SKM-1 treated with dmso at 0.1 percent for 144 hours (cell line): ENCODE data around the gene NRM.
"Not testable (repeated sequence)": the region's sequence is repeated elsewhere in the genome, so short reads cannot be mapped to it uniquely, and the experiment has no call there.

Experiments
- DNase-seq: peaks from one replicate; lab custom pipeline; 2025; ENCODE audit not compliant: unreplicated experiment; lab: John Stamatoyannopoulos, UW

Gene NRM

DNA sequence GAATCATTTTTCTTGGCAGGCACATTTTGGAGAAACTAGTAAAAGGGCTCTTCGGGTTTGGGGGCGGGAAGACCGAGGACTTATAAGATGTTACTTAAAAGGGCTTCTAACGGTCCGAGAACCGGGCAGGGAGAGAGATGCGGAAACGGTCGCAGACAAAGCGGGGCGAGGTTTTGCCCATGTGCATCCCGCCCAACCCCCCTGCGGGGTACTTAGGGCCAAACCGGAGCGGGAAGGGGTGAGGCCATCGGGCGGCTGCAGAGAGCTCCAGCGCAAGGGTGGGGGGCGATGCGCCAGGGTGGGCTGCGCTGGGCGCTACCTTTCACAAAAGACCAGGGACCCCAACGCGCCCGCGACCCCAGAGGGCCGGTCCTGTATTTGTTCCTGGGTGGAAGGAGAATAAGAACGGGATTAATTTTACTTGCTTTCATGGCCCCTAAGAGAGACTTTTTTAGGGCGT, 30.0 kb upstream of the NRM start:
- DNase-seq = peak; percentile 23

DNA sequence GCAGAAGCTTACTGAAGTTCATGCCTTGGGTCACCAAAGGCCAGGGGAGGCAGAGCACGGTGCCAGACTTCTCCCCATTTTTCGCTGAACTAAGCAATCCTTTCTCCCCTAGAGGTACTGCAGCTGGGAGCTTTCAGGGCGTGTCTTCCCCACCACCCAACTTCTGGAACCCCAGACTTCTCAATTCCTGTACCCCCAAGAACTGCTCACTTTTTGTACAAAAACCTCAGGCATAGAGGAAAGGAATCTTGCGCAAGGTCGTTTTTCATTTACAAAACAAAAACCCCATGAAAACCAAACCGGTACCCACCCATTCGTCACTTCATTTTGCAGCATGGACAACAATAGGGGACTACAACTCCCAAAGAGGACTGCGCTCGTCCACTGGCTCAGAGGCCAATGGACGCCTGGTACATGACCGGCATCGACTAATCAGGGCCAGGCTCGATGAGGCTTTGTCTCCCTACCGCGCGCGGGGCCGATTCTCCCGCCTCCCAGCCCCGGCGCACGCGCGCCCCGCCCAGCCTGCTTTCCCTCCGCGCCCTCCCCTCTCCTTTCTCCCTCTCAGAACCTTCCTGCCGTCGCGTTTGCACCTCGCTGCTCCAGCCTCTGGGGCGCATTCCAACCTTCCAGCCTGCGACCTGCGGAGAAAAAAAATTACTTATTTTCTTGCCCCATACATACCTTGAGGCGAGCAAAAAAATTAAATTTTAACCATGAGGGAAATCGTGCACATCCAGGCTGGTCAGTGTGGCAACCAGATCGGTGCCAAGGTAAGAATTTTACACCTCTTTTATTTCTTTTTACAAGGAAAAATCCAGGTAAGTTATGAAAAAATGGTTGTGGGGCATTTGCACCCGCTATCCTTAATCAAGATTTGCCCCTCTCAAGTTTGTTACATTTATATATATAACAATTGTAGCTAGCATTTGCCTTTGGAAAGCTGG, 29.3 kb upstream of the NRM start, which contains the start of gene TUBB:
TSS of gene TUBB (plus strand) at position 562 of the 947 bp plus-strand sequence. CDS start at position 717, 155 bp downstream.
- peak; percentile 98 for DNase-seq

DNA sequence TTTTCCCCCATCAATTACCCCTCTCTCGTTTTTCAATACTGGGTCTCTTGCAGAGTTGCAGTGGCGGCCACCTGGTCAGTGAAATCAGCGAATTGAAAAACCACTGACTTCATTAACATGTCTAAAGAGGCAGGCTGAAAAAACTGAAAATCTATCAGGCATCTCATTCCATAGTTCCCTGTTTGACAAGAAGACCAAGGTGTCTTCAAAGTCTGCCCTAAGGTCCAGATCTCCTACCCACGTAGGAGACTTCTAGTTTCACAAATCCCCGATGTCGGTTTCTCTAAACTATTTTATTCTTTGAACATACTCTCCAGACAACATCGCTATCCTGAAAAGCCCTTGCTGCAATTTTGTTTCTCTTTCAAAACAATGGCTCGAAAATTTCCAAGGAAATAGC, 28.6 kb upstream of the NRM start:
- DNase-seq = no peak

DNA sequence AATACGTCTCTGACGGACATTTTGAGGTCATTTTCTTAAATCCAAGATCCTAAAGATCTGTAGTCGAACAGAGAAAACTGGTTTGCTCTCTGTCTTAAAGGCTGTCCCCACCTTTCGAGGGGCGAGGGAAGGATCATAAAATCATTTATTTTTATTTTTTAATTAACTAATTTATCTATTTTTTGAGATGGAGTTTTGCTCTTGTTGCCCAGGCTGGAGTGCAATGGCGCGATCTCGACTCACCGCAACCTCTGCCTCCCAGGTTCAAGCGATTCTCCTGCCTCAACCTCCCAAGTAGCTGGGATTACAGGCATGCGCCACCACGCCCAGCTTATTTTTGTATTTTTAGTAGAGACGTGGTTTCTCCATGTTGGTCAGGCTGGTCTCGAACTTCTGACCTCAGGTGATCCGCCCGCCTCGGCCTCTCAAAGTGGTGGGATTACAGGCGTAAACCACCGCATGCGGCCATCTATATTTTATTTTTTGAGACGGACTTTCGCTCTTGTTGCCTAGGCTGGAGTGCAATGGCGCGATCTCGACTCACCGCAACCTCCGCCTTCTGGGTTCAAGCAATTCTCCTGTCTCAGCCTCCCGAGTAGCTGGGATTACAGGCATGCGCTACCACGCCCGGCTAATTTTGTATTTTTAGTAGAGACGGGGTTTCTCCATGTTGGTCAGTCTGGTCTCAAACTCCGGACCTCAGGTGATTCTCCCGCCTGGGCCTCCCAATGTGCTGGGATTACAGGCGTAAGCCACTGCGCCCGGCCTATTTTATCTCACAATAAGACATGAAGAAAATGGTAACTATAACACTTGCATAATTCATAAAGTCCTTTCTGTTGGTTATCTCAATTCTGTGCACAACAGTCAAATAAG, 27.3 kb upstream of the NRM start:
- DNase-seq = not testable (repeated sequence)

DNA sequence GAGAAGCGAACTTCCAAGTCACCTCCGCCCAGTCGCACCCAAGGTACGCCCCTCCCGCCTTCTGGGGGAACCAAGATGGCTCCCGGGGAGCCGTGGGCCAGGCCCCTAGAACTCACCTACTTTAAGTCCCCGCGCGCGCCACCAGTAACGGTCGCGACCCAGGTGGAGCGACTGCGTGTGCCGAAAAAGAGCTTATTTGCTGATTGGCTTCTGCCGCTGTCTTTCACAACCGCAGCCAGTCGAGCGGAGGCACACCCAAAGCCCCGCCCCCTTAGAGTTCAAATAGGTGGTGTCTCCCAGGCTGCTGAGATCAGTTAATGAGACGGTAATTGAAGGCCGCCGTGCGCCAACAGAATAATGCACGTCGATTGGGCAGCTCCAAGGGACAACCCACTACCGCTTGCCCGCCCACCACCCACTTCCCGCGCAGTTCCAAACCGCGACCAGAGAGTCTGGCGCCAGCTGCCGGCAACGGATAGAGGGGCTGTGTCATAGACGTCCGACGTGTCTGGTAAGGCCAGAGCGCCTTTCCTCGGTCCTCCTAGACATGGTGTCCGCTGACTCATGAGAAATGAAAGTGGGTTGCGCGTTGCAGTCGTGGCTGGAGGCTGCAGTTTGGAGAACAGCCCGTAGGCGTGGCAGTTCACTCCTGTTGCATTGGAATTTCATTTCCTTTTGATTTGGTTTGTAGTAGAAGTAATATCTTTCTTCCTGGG, 26.5 kb upstream of the NRM start, which contains the start of gene MDC1:
TSS of gene MDC1 (minus strand) at position 153 of the 716 bp plus-strand sequence. CDS start 2,106 bp downstream, outside the sequence.
- peak; percentile 99 for DNase-seq

DNA sequence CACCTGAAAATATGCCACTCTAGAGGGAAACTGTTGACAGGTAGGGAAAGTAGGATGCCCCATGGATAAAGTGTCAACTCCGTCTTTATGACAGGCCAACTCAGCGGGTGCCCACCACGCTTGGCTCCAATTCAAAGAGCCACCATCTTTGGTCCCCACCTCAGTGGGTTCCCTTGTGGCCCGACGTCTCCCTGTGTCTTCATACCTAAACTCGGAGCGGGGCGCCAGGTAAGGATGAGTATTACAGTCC, 26.0 kb upstream of the NRM start:
- no peak for DNase-seq

DNA sequence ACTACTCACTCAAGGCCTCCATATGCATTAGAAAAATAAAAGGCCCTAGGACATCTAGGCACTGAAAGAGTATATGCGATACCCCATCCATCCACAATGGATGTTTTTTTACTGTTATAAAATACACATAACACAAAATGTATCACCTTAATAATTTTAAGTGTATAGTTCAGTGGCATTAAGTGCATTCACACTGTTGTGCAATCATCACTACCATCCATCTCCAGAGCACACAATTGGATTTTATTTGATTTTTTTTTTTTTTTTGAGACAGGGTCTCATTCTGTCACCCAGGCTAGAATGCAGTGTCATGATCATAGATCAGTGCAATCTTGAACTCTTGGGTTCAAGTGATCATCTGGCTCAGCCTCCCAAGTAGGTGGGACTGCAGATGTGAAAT, 23.5 kb upstream of the NRM start:
- no peak for DNase-seq

DNA sequence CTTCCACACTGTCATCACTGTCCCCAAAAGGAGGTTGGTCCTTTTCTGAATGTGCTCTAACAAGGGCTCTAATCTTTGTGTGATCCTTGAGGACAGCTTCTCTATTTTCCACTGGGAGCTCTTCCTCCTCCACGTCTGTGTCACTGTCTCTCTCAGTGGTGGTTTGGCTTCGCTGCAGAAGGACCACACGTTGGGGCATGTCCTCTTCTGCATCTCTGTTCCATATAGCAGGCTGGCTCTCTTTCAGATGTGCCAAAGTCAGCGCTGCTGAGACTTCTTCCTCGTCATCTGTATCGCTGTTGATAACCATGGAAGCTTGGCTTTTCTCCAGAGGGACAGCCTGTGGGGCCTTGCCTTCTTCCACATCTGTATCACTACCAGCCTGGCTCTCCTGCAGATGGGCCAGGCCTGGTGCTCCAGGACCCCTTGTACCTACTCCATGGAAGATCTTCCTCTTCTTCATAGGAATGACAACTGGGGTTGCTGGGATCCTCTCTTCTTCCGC, 21.7 kb upstream of the NRM start:
- DNase-seq = no peak

DNA sequence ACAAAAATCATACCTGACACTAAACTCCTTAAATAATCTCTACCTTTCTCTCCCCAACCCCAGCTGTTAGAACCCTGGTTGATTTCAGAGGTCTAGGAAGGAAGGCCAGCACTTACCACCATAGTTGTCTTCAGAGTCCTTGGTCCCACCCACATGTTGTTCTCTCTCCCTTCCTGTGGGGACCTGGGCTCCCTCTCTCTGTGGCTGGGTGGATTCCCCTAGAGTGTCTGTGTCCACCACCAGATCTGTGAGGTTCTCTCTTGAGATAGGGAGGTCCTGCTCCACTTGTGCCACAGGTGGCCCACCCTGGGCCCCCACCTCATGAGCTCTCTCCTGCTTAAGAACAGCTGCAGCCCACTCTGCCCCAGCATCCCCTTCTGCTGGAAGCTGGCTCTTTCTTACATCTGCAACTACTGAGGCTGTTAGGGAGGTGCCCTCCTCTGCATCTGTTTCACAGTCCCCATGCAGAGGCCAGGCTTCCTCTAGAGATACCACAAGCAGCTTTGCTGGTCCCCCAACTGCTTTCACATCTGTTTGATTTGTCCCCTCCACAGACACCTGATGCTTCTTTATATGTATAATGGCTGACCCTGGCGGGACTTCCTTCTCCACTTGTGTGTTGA, 21.1 kb upstream of the NRM start:
- no peak for DNase-seq

DNA sequence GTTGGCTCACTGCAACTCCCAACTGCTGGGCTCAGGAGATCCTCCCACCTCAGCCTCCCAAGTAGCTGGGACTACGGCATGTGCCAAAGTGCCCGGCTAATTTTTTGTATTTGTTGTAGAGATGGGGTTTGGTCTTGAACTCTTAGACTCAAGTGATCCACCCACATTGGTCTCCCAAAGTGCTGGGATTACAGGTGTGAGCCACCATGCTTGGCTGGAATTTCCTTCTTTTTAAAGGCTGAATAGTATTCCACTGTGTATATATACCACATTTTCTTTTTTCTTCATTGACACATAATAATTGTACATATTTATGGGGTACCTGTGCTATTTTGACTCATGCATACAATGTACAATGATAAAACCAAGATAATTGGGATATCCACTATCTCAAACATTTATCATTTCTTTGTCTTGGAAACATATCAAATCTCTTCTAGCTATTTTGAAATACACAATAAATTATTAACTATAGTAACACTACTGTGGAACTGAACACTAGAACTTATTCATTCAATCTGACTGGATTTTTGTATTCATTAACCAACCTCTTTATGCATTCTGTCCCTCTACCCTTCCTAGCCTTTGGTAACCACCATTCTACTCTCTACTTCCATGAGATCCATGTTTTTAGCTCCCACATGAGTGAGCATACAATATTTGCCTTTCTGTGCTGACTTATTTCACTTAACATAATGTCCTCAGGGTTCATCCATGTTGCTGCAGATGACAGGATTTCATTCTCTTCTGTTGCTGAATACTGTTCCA, 18.5 kb upstream of the NRM start:
- DNase-seq = no peak

DNA sequence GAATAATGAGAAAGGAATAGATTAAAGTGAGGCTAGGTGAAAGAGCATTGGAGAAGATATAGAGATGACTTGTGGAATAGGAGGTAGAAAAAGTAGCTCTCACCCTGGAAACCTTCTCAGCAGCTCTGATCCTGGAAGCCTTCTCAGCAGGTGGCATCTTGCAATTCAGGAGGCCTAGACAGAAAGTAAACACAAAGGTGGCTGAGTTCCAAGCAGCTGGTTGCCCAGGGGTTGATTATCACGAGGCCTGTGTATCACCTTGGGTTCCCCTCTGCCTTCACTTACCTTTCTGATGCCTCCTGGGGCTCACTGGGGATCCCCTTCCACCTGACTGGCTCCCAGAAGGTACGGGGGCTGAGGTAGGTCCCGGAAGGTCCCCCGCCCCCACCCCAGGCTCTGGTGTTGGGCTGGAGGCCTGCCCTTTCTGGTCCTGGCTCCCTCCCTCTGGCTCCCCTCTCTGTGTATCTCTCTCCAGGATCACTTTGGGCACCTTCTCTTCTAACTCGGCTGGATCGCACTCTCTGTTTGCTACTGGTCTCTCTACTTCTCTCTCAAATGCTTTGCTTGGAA, 16.6 kb upstream of the NRM start:
- no peak for DNase-seq

DNA sequence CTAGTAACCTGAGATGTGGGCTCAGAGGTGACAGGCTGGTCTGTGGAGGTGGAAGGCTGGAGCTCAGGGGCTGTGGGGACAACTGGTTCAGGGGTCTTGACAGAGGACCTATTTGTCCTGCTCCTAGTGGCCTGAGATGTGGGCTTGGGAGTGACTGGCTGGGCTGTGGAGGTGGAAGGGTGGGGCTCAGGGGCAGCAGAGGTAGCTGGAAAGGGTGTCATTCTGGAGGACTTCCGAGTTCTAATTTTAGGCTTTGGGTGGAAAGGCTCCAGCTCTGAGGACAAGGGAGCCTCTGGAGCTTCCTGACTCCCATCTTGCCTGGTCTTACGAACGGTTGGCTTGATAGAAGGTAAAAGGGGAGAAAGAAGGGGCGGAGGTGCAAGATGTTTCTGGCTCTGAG, 14.8 kb upstream of the NRM start:
- no peak for DNase-seq

DNA sequence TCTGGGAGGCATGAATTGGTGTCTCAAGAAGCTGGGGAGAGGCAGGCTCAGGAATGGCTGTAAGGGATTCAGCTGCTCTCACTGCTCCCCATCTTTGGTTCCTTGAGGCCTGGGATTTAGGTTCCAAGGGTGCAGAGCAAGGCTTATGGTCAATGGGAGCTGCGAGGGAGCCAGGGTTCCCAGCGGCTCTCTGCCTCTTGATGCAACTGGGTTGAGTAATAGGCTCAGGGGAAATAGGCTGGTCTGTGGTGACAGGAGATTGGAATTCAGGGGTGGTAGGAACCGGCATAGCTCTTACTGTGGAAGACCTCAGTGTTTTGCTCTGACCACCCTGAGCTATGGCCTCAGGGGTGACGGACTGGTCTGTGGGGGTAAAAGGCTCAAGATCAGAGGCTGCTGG, 13.0 kb upstream of the NRM start:
- DNase-seq = no peak

DNA sequence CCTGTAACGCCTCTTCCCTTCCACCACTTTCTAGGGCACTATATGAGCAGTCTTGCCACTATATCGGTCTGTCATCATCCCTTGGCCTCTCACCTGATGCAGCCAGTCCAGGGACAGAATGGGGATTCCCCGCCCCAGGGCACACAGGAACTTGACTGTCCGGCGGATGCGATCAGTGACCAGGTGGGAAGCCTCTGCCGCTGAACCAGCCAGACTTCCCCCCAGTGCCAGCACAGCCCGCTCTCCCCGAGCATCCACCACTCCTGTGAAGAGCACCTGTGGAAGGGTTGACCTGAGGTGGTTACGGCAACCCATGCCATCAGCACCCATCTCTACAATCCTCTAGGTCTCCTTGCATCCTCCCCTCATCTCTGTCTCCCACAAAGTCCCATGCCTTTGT, 12.2 kb upstream of the NRM start:
- no peak for DNase-seq

DNA sequence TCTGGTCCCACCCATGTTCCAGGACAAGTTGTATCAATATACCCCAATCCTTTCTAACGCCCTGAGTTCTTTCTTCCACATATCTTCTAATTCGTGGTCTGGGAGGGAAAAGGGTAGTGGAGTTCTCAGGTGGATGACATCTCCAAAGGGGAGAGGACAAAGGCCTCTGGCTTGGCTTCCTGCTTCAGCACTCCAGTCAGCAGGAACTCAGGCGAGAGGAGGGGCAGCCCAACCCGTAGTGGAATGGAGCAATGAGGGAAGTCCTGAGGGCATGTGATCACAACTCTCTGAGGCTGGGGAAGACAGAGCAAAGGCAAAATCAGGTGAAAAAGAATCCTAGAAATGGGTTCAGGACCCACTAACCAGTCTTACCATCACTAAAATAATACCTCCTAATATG, 9.6 kb upstream of the NRM start:
- DNase-seq = no peak

DNA sequence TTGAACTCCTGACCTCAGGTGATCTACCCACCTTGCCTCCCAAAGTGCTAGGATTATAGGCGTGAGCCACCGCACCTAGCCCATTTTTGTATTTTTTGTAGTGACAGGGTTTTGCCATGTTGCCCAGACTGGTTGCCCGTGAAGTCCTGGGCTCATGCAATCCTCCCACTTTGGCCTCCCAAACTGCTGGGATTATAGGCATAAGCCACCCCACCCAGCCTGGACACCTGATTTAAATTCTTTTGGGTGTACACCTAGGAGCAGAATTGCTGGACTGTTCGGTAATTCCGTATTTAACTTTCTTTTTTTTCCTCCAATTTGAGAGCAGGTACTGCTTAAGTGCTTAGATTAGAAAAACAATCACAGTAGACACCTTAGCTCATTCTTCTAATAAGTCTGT, 5.6 kb upstream of the NRM start:
- DNase-seq = no peak

DNA sequence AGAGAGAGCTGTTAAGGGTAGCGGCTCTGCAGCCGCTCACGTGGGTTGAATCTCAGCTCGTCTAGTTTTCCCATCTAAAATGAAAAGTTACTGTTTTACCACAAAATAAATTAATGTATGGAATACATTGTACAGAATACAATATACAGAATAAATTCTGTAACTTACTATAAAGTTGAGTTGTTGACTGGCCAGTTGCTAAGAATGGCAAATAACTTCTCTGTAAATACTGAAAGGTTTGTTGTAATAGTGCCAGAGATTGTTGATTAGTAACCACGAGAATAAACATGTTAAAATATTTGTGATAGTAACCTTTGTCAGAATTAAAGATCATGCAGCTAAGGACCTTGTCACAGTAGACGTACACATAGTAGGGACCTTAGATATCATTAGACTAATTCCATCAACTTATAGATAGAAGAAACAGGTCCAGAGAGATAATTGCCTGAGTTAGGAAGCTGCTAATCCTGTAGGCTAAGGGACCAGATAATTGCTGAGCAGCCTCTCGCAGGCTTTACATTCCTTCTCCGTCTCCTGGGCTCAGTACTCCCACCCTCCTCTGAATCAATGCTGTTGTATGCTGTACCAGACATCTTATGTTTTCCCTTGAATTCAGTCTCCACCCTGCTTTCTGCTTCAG, 544 bp upstream of the NRM start:
- DNase-seq = no peak

DNA sequence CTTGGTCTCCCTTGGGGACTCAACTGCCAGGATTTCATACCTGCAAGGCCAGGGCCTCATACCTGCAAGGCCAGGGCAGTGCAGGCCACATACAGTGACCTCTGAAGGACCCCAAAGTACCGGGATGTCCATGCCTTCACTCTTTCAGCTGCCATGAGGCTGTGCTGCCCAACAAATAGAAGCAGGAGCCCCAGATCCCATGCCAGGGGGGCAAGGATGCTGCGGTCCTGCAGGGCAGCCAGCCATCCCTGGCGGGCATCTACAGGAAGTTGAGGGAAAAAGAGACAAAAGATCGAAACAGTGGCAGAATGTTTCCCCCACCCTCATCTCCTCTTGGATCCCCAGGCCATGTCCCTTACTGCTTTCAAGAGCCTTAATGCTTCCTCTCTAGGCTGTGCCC, 799 bp downstream of the NRM start:
- DNase-seq = no peak
